Amniotic stem cell (primary cell): ENCODE data around the gene PRSS57.

ENCODE experiments used
- DNase-seq: peaks from one replicate; lab custom pipeline; 2025; lab: John Stamatoyannopoulos, UW

The PRSS57 gene

GRCh38 chr19:694481-695351 is 536 bp downstream of the PRSS57 start:
- DNase-seq, result no peak

- DNase-seq, result no peak
Observed at GRCh38 chr19:690203-690602, 5.0 kb downstream of the PRSS57 start.

GRCh38 chr19:688992-689391 is 6.3 kb downstream of the PRSS57 start:
- no peak for DNase-seq

GRCh38 chr19:688214-688613 is 7.0 kb downstream of the PRSS57 start:
- DNase-seq, result no peak

GRCh38 chr19:687569-688166 is 7.6 kb downstream of the PRSS57 start:
- no peak for DNase-seq

- DNase-seq, result no peak
Observed at GRCh38 chr19:686589-687297, 8.5 kb downstream of the PRSS57 start.

GRCh38 chr19:685454-685931 is 9.8 kb downstream of the PRSS57 start:
- DNase-seq, result no peak

GRCh38 chr19:682678-683320 is 12.5 kb downstream of the PRSS57 start:
- DNase-seq, result no peak

GRCh38 chr19:681029-682019 is 13.9 kb downstream of the PRSS57 start:
- no peak for DNase-seq

- DNase-seq, result peak; percentile 91
Observed at GRCh38 chr19:680287-681028, 14.8 kb downstream of the PRSS57 start.

- DNase-seq, result peak; percentile 30
Observed at GRCh38 chr19:679418-680286, 15.6 kb downstream of the PRSS57 start.

- DNase-seq, result no peak
Observed at GRCh38 chr19:678791-679388, 16.4 kb downstream of the PRSS57 start.

- DNase-seq, result no peak
Observed at GRCh38 chr19:677601-678436, 17.4 kb downstream of the PRSS57 start.

- DNase-seq, result peak; percentile 58
Observed at GRCh38 chr19:677201-677600, 18.1 kb downstream of the PRSS57 start.

- DNase-seq, result no peak
Observed at GRCh38 chr19:676339-677105, 18.7 kb downstream of the PRSS57 start, which contains the start of gene FSTL3. Gene FSTL3 (plus strand): TSS chr19:676392. CDS start chr19:676424, 32 bp downstream.

GRCh38 chr19:676007-676338 is 19.3 kb downstream of the PRSS57 start:
- no peak for DNase-seq
